Left lung (tissue), 10 donors: ENCODE data around the gene LINGO3. TPM values are rescaled to one million over a fixed set of nuclear protein-coding genes. Genes with fewer than 3 reads are reported as not detected.

Experiments
- ATAC-seq: fragments of 200-7000 bp; cut with Tn5 transposase; one replicate; pipeline ENCODE4 v1.9.1; 2020; ENCODE audit warnings: moderate library complexity
- DNase-seq, 4 donors: peaks; one replicate each; pipeline ENCODE4 v3.0.0-alpha.2; 2013 to 2020
- H3K27ac ChIP-seq, 2 donors: fragments of 200-600 bp; sonication (generic) in 1 of 2; one replicate each; pipeline versions ENCODE4 v1.5.0 to v1.8.0; 2020 to 2021
- H3K27me3 ChIP-seq, 2 donors: fragments of 200-600 bp; sonication (generic) in 1 of 2; one replicate each; pipeline versions ENCODE4 v1.5.0 to v1.8.0; 2020 to 2021
- H3K36me3 ChIP-seq, 2 donors: fragments of 200-600 bp; sonication (generic) in 1 of 2; one replicate each; pipeline versions ENCODE4 v1.5.0 to v1.8.0; 2020 to 2021
- H3K4me1 ChIP-seq, 2 donors: fragments of 200-600 bp; one replicate each; pipeline ENCODE4 v1.8.0; 2021
- H3K4me3 ChIP-seq, 2 donors: fragments of 200-600 bp; sonication (generic) in 1 of 2; one replicate each; pipeline versions ENCODE4 v1.5.0 to v1.8.0; 2020 to 2021; ENCODE audit warnings: mild to moderate bottlenecking in 1 of 2
- H3K9me3 ChIP-seq, 2 donors: fragments of 200-600 bp; sonication (generic) in 1 of 2; one replicate each; pipeline versions ENCODE4 v1.5.0 to v1.8.0; 2020 to 2021
- CTCF ChIP-seq, 2 donors: fragments of 200-600 bp; sonication (generic) in 1 of 2; IDR thresholded peaks; one replicate each; pipeline versions ENCODE4 v1.5.0 to v1.8.0; 2021; ENCODE audit warnings: antibody characterized with exemption in 2 of 2
- intact Hi-C, 2 donors: fragments of 100-400 bp; cut with DNase I; formaldehyde crosslinking; loops; one replicate each; pipeline versions ENCODE4 v1.11.2 to v1.14.2; 2022
- polyA plus RNA-seq, 6 donors: library from polyadenylated mRNA; unstranded; fragments of 120-200 nt; gene quantifications; one replicate each; pipeline ENCODE4 v1.2.1, GENCODE V29; 2013; ENCODE audit not compliant: insufficient read length in 6 of 6
- total RNA-seq, 2 donors: library from RNA; stranded (reverse); fragmentation: NEBNext Ultra II Directional; extraction: Animal tissue kit (Norgen Biotek cat#: 25700); gene quantifications; one replicate each; pipeline ENCODE4 v1.2.1, GENCODE V29; 2021
- donor health status: DM: no; HTN: yes; CAD: no.
- donor health status: DM: no; HTN: no; CAD: no.

The LINGO3 gene
- total and polyA plus RNA-seq, 8 donors: 0.10 to 0.17 (median 0.16) TPM; not detected in 5

DNA sequence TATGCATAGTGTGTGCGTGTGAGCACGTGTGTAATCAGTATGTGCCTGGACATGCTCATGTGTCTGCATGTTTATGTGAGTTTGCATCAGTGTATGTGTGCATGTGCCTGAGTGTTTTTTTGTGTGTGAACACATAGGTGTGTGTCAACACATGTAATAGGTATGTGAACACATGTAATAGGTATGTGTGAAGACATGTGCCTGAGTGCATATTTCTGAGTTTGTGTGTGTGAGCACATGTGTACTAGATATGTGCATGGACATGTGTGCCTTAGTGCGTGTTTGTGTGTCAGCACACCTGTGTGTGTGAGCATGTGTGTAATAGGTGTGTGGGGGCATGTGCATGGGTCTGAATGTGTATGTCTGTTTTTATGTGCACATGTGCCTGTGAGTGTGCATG lies 27.9 kb upstream of the LINGO3 start:
- DNase-seq (no peak), ATAC-seq (no peak)
- H3K27ac ChIP-seq: no peak overlapping the region
- no peaks in the 10 kb centered on the region for H3K27me3 ChIP-seq
- intact Hi-C loops: no loop called here
- H3K9me3 ChIP-seq: no peaks in the 10 kb centered on the region
- H3K4me3 ChIP-seq: no peak overlapping the region
- H3K36me3 ChIP-seq: peaks cover 0 to 33% of the 10 kb centered on the region in 2 donors
- H3K4me1 ChIP-seq: peaks cover 4 to 28% of the 10 kb centered on the region in 2 donors
- no peak for TF ChIP-seq CTCF (IDR thresholded peaks at IDR 0.05)

- Histone ChIP-seq H3K4me3 (no peak overlapping the region), H3K27ac (no peak overlapping the region), H3K4me1 (peaks cover 4 to 34% of the 10 kb centered on the region in 2 donors), H3K36me3 (peaks cover 0 to 26% of the 10 kb centered on the region in 2 donors), H3K9me3 (no peaks in the 10 kb centered on the region), H3K27me3 (no peaks in the 10 kb centered on the region)
- no peak for DNase-seq
- TF ChIP-seq CTCF (IDR thresholded peaks at IDR 0.05): no peak
- ATAC-seq: no peak
- intact Hi-C loops: no loop called here
Measured at GRCh38 chr19:2334986-2335846, 27.3 kb upstream of the LINGO3 start.

DNA sequence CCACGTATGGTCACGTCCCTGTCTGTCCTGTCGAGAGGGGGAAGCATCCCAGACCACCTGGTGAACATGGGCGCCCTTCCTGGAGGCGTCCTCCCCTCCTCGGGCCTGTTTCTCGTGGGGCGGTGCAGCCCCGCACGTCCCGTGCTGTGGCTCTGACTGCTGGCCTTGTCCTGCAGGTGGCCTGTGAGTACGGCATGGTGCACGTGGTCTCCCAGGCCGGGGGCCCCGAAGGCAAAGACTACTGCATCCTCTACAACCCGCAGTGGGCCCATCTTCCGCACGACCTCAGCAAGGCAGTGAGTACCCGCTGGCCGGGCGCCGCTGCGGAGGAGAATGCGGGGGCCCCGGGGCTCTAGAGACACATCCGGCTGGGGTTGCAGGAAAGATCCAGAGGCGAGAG lies 26.5 kb upstream of the LINGO3 start:
- no peak overlapping the region for H3K27ac ChIP-seq

GRCh38 chr19:2333807-2334211 lies 25.9 kb upstream of the LINGO3 start:
- Histone ChIP-seq H3K4me3 (no peak overlapping the region), H3K4me1 (peaks cover 8 to 48% of the 10 kb centered on the region in 2 donors), H3K36me3 (peaks cover 0 to 12% of the 10 kb centered on the region in 2 donors), H3K9me3 (no peaks in the 10 kb centered on the region), H3K27ac (no peak overlapping the region), H3K27me3 (no peaks in the 10 kb centered on the region)
- ATAC-seq (no peak), DNase-seq (no peak)
- no peak for TF ChIP-seq CTCF (IDR thresholded peaks at IDR 0.05)
- intact Hi-C loops: no loop called here

More for the DNA sequence above, 26.5 kb upstream of the LINGO3 start:
- no peak for TF ChIP-seq CTCF (IDR thresholded peaks at IDR 0.05)
- Histone ChIP-seq H3K36me3 (peaks cover 0 to 18% of the 10 kb centered on the region in 2 donors), H3K4me1 (peaks cover 7 to 42% of the 10 kb centered on the region in 2 donors), H3K27me3 (no peaks in the 10 kb centered on the region), H3K4me3 (no peak overlapping the region), H3K9me3 (no peaks in the 10 kb centered on the region)
- no peak for ATAC-seq
- intact Hi-C loops: no loop called here
- DNase-seq: no peak

DNA sequence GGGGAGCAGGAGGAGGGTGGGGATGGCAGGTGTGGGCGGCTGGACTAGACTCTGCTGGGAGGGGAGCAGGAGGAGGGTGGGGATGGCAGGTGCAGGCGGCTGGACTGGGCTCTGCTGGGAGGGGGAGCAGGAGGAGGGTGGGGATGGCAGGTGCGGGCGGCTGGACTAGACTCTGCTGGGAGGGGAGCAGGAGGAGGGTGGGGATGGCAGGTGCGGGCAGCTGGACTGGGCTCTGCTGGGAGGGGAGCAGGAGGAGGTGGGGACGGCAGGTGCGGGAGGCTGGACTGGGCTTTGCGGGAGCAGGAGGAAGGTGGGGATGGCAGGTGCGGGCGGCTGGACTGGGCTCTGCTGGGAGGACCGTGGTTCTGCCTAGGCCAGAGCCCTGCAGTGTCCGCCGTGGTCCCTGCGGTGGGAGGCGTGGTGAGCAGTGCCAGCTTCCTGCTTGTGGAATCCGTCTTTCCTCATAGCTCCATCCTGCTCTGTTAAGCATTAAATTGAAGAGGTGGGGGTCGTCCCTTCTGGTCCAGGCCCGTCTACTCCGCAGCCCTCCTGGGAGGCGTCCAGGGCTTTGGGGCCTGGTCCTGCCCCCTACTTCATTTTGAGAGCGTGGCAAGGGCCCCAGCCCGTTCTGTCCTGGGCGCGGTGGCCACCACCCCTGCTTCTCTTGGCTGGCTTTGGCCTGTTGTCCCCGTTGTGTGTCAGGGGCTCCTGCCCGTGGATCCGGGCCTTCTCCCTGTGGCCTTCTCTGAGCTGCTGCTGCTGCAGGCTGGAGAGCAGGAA lies 25.3 kb upstream of the LINGO3 start:
- TF ChIP-seq CTCF (IDR thresholded peaks at IDR 0.05): no peak
- H3K36me3 ChIP-seq: peaks cover 0 to 8% of the 10 kb centered on the region in 2 donors
- H3K4me1 ChIP-seq: peaks cover 8 to 49% of the 10 kb centered on the region in 2 donors
- H3K27me3 ChIP-seq: no peaks in the 10 kb centered on the region
- intact Hi-C loops: no loop called here
- H3K9me3 ChIP-seq: no peaks in the 10 kb centered on the region
- no peak for ATAC-seq
- peak in 2 of 4 donors; percentile 59 to 85 for DNase-seq
- H3K27ac ChIP-seq: no peak overlapping the region
- no peak overlapping the region for H3K4me3 ChIP-seq
